GM19025 (cell line): ENCODE data around the gene KCTD12.

Source experiments
- ATAC-seq: cut with Tn5 transposase; IDR thresholded peaks from one replicate; pipeline ENCODE4 v1.9.1; 2021; ENCODE audit warnings: mild to moderate bottlenecking, low read depth, moderate library complexity; ENCODE audit not compliant: unreplicated experiment

KCTD12 gene

GRCh38 chr13:76863022-76863421, 23.2 kb downstream of the KCTD12 start:
- no peak for ATAC-seq

- ATAC-seq, result no peak
Measured at GRCh38 chr13:76861859-76862258, 24.3 kb downstream of the KCTD12 start.

DNA sequence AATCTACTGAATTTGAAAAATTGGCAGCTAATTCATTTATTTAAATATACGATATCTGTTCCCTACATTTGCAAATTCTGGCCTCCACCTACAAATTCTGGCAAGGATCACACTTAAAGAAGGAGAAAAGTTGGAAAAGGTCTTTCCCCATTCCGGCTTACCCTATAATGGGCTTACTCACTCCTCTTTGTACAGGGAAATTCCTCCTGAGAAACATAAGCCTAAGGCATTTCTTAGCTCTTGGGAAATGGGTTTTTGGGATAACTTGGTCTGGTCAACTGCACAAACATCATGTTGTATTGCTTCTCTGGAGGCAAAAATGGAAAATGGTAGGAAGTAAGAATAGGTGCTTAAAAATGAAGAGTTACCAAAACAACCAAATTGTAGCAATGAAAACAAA, 25.5 kb downstream of the KCTD12 start:
- no peak for ATAC-seq

GRCh38 chr13:76854894-76855293, 31.3 kb downstream of the KCTD12 start:
- no peak for ATAC-seq

DNA sequence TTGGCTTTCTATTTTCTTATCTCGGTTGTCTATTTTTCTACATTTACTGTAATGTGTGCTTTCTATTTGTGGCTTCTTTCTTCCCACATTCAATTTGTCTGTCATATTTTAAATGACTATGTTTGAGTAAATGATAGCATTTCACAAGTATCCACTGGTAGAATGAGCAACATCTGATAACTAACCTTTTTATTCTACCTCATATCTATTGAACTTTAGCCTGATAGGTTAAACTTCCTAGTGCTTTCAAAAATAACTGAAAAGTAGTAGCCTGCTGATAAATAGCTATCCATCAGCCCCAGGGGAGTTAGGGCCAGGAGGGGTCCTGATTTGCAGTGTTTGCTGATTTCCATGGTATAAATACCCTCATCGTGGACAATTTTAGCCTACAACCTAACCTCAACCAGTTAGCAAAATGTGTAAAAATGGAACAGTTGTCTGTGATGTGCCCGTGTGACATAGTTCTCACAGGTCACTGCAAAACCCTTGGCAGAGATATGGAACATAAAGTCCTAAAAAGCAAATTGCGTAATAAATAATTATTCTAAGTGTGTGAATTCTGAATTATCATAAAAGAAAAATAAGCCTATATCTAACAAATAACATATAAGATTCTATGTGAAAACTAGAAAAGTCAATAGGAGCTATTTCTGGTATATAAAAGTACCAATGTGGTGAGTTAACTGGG, 32.1 kb downstream of the KCTD12 start:
- ATAC-seq, result no peak

DNA sequence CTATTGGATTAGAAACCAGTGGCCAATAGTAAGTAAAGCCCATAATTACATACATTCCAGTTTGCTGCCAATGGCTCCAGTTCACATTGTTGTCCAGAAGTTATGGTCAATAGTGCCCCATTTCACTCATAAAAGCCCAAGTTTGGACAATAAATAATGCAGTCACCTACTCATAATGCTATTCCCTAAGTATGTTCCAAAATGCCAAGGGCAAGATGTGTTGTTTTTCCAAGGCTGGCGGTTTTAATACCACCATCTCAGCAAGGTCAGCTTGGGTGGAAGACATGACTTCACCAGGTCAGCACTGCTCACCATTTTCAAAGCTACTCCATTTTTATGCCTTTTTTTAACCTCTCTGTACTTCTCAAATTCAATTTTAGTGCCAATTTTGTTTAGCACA, 32.7 kb downstream of the KCTD12 start:
- no peak for ATAC-seq

DNA sequence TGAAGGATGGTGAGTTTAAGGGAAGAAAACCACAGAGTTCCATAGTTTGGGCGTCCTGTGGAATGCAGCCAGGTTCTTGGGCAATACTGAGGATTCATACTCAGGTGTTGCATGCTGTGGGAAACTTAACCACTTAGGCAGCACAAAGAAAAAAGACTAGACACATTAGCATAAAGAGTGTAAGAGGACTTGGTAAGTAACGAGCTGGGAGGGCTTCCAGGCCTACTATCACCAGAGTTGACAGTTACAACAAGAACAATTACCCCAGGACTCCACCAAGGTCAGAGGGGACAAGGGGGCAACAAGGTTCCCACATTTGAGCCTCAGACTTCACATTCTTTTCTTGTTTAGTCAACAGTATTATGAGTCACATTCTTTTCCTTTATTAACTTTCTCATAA, 33.2 kb downstream of the KCTD12 start:
- no peak for ATAC-seq

- no peak for ATAC-seq
Measured at GRCh38 chr13:76851961-76852360, 34.2 kb downstream of the KCTD12 start.

DNA sequence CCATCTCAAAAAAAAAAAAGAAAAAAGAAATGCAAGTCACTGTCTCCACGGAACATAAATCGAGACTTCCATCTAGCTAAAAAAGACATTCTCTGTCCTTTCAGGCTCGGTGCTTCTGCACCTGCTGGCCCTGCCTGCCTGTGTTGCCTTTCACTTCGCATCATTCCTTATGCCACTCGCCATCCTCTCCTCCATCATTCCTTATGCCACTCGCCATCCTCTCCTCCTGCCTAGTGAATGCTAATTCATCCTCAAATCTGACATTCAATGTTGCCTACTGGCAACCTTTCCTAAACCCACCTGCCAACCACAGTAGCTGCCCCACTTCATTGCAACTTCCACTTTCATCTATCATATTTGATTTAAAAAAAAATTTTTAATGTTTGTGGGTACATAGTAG, 36.7 kb downstream of the KCTD12 start:
- ATAC-seq, result no peak

DNA sequence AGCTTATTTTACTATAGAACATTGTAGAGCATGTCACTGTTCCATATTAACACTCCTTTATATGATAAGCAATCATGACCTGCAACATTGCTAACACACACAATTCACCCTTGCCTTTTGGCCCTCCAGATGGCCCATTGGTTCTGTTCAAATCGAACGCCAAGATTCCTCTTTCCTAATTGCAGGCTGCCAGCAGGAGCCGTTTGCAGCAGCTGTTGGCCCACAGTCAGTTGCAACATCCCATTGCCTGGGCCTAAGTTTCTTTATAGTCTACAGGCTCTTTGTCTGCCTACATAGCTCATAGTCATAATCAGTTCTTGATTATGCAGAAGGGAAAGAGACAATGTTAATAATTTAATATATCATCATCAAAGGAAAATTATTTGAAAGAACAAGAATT, 37.6 kb downstream of the KCTD12 start:
- no peak for ATAC-seq

GRCh38 chr13:76846363-76846762, 39.8 kb downstream of the KCTD12 start:
- no peak for ATAC-seq

DNA sequence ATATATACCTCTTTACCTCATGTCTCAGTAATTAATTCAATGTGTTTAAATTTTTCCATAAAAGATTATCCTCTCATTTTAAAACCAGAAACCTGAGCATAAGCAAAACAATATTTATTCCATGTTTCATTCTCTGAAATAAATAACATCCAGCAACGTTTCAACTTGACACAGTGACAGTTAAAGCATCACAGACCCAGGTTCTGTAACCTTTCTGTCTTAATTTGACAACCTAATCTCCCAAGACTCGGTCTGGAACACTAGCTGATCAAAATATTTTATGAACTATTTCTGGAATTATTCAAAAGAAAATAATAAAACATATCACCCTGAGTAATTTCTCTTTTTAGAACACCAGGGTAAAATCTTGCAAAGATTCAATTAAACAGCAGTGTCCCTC, 40.3 kb downstream of the KCTD12 start:
- no peak for ATAC-seq

DNA sequence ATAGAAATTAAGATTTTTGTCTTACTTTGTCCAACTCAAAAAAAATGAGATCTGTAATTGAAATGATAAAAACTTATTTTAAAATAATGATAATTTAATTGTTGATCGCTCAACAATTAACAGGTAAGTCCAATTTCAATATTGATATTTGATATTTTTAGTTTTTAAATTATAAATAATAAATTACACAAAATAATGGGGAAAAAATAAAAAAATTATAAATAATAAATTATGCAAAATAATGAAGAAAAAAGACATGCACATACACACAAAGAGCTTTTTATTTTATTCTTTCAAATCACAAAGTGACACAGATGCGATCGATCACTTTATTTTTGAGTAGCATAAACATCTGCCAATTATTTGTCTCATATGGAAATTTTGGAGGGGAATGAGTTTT, 40.8 kb downstream of the KCTD12 start:
- no peak for ATAC-seq

- no peak for ATAC-seq
Measured at GRCh38 chr13:76837801-76838200, 48.4 kb downstream of the KCTD12 start.

GRCh38 chr13:76836311-76836710, 49.9 kb downstream of the KCTD12 start:
- ATAC-seq, result no peak

- no peak for ATAC-seq
Measured at GRCh38 chr13:76833441-76833954, 52.7 kb downstream of the KCTD12 start.

GRCh38 chr13:76832258-76832988, 53.8 kb downstream of the KCTD12 start:
- ATAC-seq, result no peak

GRCh38 chr13:76830805-76831204, 55.4 kb downstream of the KCTD12 start:
- ATAC-seq, result no peak
